Kidney epithelial cell (primary cell): ENCODE measurements around the gene CDK17. TPM values are rescaled to one million over a fixed set of nuclear protein-coding genes. Genes with fewer than 3 reads are reported as not detected.

Experiments used
- DNase-seq: peaks from one replicate; pipeline ENCODE4 v3.0.0-alpha.2; 2010; ENCODE audit warnings: low read depth
- H3K27me3 ChIP-seq: 2 replicates; pipeline ENCODE4 v1.6.0; 2011; ENCODE audit warnings: low read length; ENCODE audit not compliant: control insufficient read depth, insufficient read depth
- H3K36me3 ChIP-seq: 2 replicates; pipeline ENCODE4 v1.5.1; 2011; ENCODE audit warnings: low read length; ENCODE audit not compliant: control insufficient read depth, insufficient read depth
- H3K4me3 ChIP-seq: 2 replicates; pipeline ENCODE4 v1.5.1; 2011; ENCODE audit warnings: low read depth, mild to moderate bottlenecking, control low read depth, low read length
- CTCF ChIP-seq: IDR thresholded peaks from 2 replicates; pipeline ENCODE4 v1.5.1; 2011; ENCODE audit warnings: mild to moderate bottlenecking, moderate library complexity, low read length, control low read depth, inconsistent platforms; ENCODE audit not compliant: insufficient read depth, poor library complexity, severe bottlenecking
- total RNA-seq: library from RNA; depleted of rRNA; stranded (reverse); fragments of >200 nt; gene quantifications from 2 replicates; pipeline ENCODE4 v1.2.3, GENCODE V29; 2015

CDK17 gene
- total RNA-seq, 1 donor from 2014 or later = 46.4 TPM

- TF ChIP-seq CTCF = no peak
- DNase-seq = no peak
- no peaks in the 10 kb centered on the region for H3K27me3 ChIP-seq
- H3K36me3 ChIP-seq = no peaks in the 10 kb centered on the region
- H3K4me3 ChIP-seq = no peak overlapping the region
Observed at GRCh38 chr12:96337953-96338352, 62.3 kb downstream of the CDK17 start.

- Histone ChIP-seq H3K36me3 (no peaks in the 10 kb centered on the region), H3K27me3 (no peaks in the 10 kb centered on the region), H3K4me3 (no peak overlapping the region)
- no peak for TF ChIP-seq CTCF
- DNase-seq = no peak
Observed at GRCh38 chr12:96336489-96336888, 63.8 kb downstream of the CDK17 start.

GRCh38 chr12:96335270-96335669, 65.0 kb downstream of the CDK17 start:
- Histone ChIP-seq H3K27me3 (no peaks in the 10 kb centered on the region), H3K4me3 (no peak overlapping the region), H3K36me3 (no peaks in the 10 kb centered on the region)
- no peak for DNase-seq
- no peak for TF ChIP-seq CTCF

- Histone ChIP-seq H3K27me3 (no peaks in the 10 kb centered on the region), H3K4me3 (no peak overlapping the region), H3K36me3 (no peaks in the 10 kb centered on the region)
- DNase-seq = no peak
- TF ChIP-seq CTCF = no peak
Observed at GRCh38 chr12:96334502-96334901, 65.7 kb downstream of the CDK17 start.

GRCh38 chr12:96329545-96329944, 70.7 kb downstream of the CDK17 start:
- H3K4me3 ChIP-seq = no peak overlapping the region
- H3K27me3 ChIP-seq = no peaks in the 10 kb centered on the region
- no peak for DNase-seq
- TF ChIP-seq CTCF = no peak
- no peaks in the 10 kb centered on the region for H3K36me3 ChIP-seq

- no peaks in the 10 kb centered on the region for H3K36me3 ChIP-seq
- no peak overlapping the region for H3K4me3 ChIP-seq
- DNase-seq = no peak
- TF ChIP-seq CTCF = no peak
- no peaks in the 10 kb centered on the region for H3K27me3 ChIP-seq
Observed at GRCh38 chr12:96329018-96329417, 71.2 kb downstream of the CDK17 start.
